ENCODE measurements around the gene CCND1. TPM values are rescaled to one million over a fixed set of nuclear protein-coding genes. Genes with fewer than 3 reads are reported as not detected.
A peak's percentile ranks its signal among the peaks of the same experiment; 100 is the strongest.

The CCND1 gene
- total RNA-seq, 1 donor from 2014 or later: 85.0 TPM

GRCh38 chr11:69663326-69663725 lies 22.4 kb downstream of the CCND1 start:
- H3K36me3 ChIP-seq: no peaks in the 10 kb centered on the region
- no peak for DNase-seq (ENCODE audit: low spot score)
- no peak overlapping the region for H2AFZ ChIP-seq (replicated peaks)
- H3K36me3 Mint-ChIP-seq: peaks cover 15% of the 10 kb centered on the region
- H3K4me2 ChIP-seq: no peak overlapping the region
- peaks cover 43% of the 10 kb centered on the region for H3K4me1 Mint-ChIP-seq
- H3K27me3 Mint-ChIP-seq (ENCODE audit: insufficient read depth, low read depth): peaks cover 5% of the 10 kb centered on the region
- H4K20me1 ChIP-seq (ENCODE audit: low read depth): peaks cover 6% of the 10 kb centered on the region
- no peaks in the 10 kb centered on the region for H3K79me2 ChIP-seq (ENCODE audit: low read depth)
- no peaks in the 10 kb centered on the region for H3K9me3 ChIP-seq (ENCODE audit: low read depth)
- H3F3A ChIP-seq (ENCODE audit: low read depth): peaks cover 16% of the 10 kb centered on the region
- TF ChIP-seq EZH2phosphoT487 (IDR thresholded peaks at IDR 0.05) (no peak), CTCF (IDR thresholded peaks at IDR 0.05) (no peak), EZH2 (IDR thresholded peaks at IDR 0.05) (no peak)
- no peaks in the 10 kb centered on the region for H3K9me3 Mint-ChIP-seq
- no peak overlapping the region for H3K27ac Mint-ChIP-seq
- peaks cover 11% of the 10 kb centered on the region for H3K4me1 ChIP-seq
- H3K27me3 ChIP-seq: no peaks in the 10 kb centered on the region
- H3K27ac ChIP-seq: no peak overlapping the region
- no peak overlapping the region for H3K9ac ChIP-seq
- H3K4me3 ChIP-seq: no peak overlapping the region
- H3K4me3 Mint-ChIP-seq: no peak overlapping the region

DNA sequence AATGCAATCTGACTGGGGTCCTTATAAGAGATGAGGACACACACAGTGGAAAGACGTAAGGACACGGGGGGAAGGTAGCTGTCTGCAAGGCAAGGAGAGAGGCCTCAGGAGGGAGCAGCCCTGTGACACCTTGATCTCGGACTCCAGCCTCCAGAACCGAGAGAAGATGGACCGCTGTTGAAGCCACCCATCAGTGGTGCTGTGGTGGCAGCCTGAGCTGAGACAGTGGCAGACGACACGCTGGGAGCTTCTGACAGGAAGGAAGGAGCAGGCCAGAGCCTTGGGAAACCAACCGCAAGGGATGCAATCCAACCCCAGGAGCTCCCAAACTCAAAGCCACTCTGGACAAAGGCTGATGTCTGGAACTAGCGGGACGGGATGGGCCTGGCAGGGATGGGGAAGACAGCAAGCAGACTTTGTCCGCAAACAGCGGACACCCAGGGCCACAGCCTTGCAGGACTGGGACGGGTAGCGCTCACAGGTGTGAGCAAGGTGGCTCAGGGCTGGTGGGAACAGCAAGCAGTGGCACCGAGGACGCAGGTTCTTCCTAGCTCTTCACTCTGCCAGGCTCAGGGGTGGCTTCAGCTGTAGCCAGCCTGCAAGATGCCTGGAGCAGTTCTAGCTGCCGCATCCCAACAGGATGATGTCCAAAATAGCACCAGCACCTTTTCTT lies 23.3 kb downstream of the CCND1 start:
- Histone ChIP-seq H3K79me2 (ENCODE audit: low read depth) (no peaks in the 10 kb centered on the region), H3K4me2 (no peak overlapping the region), H3K36me3 (no peaks in the 10 kb centered on the region), H3K27ac (no peak overlapping the region), H3K27me3 (no peaks in the 10 kb centered on the region), H3F3A (ENCODE audit: low read depth) (peaks cover 7% of the 10 kb centered on the region), H3K9me3 (ENCODE audit: low read depth) (no peaks in the 10 kb centered on the region), H3K9ac (no peak overlapping the region), H4K20me1 (ENCODE audit: low read depth) (peaks cover 6% of the 10 kb centered on the region), H3K4me1 (peaks cover 2% of the 10 kb centered on the region), H3K4me3 (no peak overlapping the region), H2AFZ (replicated peaks) (no peak overlapping the region)
- peaks cover 34% of the 10 kb centered on the region for H3K4me1 Mint-ChIP-seq
- TF ChIP-seq CTCF (IDR thresholded peaks at IDR 0.05) (no peak), EZH2 (IDR thresholded peaks at IDR 0.05) (no peak), EZH2phosphoT487 (IDR thresholded peaks at IDR 0.05) (no peak)
- no peak for DNase-seq (ENCODE audit: low spot score)
- peak overlapping the region; percentile 63 for H3K27ac Mint-ChIP-seq
- peaks cover 5% of the 10 kb centered on the region for H3K27me3 Mint-ChIP-seq (ENCODE audit: insufficient read depth, low read depth)
- H3K9me3 Mint-ChIP-seq: no peaks in the 10 kb centered on the region
- H3K4me3 Mint-ChIP-seq: no peak overlapping the region
- peaks cover 15% of the 10 kb centered on the region for H3K36me3 Mint-ChIP-seq

DNA sequence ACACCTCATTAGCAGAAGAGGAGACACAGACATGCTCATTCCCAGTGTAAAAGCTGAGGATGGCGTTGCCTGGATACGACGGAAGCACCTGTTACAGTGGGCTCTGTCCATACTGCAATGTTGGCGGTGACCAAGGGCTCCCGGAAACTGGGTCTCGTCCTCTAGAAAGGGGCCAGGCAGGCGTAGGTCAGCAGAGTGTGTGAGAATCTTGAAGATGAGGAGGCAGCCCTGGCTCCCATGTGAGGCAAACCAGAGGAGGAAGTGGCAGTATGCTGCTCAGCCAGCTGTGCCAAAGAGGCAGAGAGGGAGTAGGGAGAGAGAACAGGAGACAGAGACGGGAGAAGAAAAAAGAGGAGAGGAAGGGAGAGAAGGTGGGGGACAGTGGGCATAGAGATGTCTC lies 23.9 kb downstream of the CCND1 start:
- Histone ChIP-seq H3K36me3 (no peaks in the 10 kb centered on the region), H3K4me3 (no peak overlapping the region), H2AFZ (replicated peaks) (no peak overlapping the region), H3K4me1 (no peaks in the 10 kb centered on the region), H3K9ac (no peak overlapping the region), H3K4me2 (no peak overlapping the region), H3K27me3 (no peaks in the 10 kb centered on the region), H3K9me3 (ENCODE audit: low read depth) (no peaks in the 10 kb centered on the region), H3K27ac (no peak overlapping the region), H3F3A (ENCODE audit: low read depth) (peaks cover under 1% of the 10 kb centered on the region), H3K79me2 (ENCODE audit: low read depth) (no peaks in the 10 kb centered on the region), H4K20me1 (ENCODE audit: low read depth) (peaks cover 6% of the 10 kb centered on the region)
- H3K4me1 Mint-ChIP-seq: peaks cover 32% of the 10 kb centered on the region
- no peaks in the 10 kb centered on the region for H3K9me3 Mint-ChIP-seq
- no peak overlapping the region for H3K4me3 Mint-ChIP-seq
- H3K27me3 Mint-ChIP-seq (ENCODE audit: insufficient read depth, low read depth): peaks cover 5% of the 10 kb centered on the region
- no peak for DNase-seq (ENCODE audit: low spot score)
- TF ChIP-seq CTCF (IDR thresholded peaks at IDR 0.05) (no peak), EZH2phosphoT487 (IDR thresholded peaks at IDR 0.05) (no peak), EZH2 (IDR thresholded peaks at IDR 0.05) (no peak)
- peaks cover 15% of the 10 kb centered on the region for H3K36me3 Mint-ChIP-seq
- H3K27ac Mint-ChIP-seq: no peak overlapping the region

All from neural progenitor cell (in vitro differentiated cells).